Measurements from ENCODE around the gene GRK2.

DNA sequence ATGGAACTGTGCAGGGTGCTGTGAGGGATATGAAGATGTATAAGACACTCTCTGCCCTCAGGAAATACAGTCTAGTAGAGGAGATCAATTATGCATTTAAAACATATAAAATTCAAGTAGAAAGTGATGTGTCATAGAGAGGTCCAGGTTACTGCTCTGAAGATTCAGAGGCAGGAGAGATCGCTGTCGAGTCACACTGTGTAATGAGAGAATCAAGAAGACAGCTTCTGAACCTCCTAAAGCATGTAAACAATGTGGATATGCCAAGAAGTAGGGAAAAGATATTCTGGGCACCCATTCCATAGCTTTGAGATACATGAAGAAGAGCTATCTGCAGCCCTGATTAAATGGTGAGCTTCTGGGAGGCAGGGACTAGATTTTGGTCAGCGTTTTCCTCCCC is 53.7 kb downstream of the GRK2 start:
- TF ChIP-seq, protein P1, sequence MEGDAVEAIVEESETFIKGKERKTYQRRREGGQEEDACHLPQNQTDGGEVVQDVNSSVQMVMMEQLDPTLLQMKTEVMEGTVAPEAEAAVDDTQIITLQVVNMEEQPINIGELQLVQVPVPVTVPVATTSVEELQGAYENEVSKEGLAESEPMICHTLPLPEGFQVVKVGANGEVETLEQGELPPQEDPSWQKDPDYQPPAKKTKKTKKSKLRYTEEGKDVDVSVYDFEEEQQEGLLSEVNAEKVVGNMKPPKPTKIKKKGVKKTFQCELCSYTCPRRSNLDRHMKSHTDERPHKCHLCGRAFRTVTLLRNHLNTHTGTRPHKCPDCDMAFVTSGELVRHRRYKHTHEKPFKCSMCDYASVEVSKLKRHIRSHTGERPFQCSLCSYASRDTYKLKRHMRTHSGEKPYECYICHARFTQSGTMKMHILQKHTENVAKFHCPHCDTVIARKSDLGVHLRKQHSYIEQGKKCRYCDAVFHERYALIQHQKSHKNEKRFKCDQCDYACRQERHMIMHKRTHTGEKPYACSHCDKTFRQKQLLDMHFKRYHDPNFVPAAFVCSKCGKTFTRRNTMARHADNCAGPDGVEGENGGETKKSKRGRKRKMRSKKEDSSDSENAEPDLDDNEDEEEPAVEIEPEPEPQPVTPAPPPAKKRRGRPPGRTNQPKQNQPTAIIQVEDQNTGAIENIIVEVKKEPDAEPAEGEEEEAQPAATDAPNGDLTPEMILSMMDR (IDR thresholded peaks at IDR 0.05; ENCODE audit: low read depth, low read length): no peak
- TF ChIP-seq EZH2phosphoT487 (IDR thresholded peaks at IDR 0.05; ENCODE audit: low read depth): no peak
